Activated T-cell treated with anti-CD3 and anti-CD28 coated beads, Interleukin-2, amount 50 U/mL, for 24 hours (primary cell): ENCODE results near the gene NPW.

Source experiments
- DNase-seq: peaks from one replicate; pipeline ENCODE4 v3.0.0-alpha.2; 2020
- H3K27ac Mint-ChIP-seq: 2 replicates; pipeline ENCODE4 v1.8.0; 2020; ENCODE audit warnings: mild to moderate bottlenecking, mixed read lengths
- H3K27me3 Mint-ChIP-seq: 2 replicates; pipeline ENCODE4 v1.8.0; 2020; ENCODE audit warnings: mixed read lengths
- H3K36me3 Mint-ChIP-seq: 2 replicates; pipeline ENCODE4 v1.8.0; 2020; ENCODE audit warnings: low read depth, mixed read lengths
- H3K4me1 Mint-ChIP-seq: 2 replicates; pipeline ENCODE4 v1.8.0; 2020; ENCODE audit warnings: low read depth, mixed read lengths
- H3K4me3 Mint-ChIP-seq: 2 replicates; pipeline ENCODE4 v1.8.0; 2020; ENCODE audit warnings: mild to moderate bottlenecking, moderate library complexity, mixed read lengths
- H3K9me3 Mint-ChIP-seq: 2 replicates; pipeline ENCODE4 v1.8.0; 2020; ENCODE audit warnings: mixed read lengths

The NPW gene

DNA sequence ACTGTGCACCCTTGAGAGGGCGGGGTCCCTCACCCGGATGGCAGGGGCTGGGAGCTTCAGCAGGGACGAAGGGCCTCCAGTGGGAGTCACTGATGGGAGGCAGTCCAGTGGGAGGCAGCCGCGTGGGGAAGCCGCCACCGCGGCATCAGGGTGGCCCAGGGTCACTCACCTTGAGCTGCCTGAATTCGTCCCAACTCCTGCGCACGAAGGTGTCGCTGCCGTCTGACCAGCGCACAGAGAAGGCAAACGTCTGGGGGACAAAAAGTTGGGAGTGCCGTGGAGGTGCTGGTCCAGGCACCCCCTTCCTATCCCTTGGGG, 38.9 kb upstream of the NPW start:
- Mint-ChIP-seq H3K4me1 (peaks cover 20% of the 10 kb centered on the region), H3K4me3 (no peak overlapping the region), H3K27me3 (peaks cover 39% of the 10 kb centered on the region), H3K36me3 (peaks cover 43% of the 10 kb centered on the region), H3K9me3 (no peaks in the 10 kb centered on the region), H3K27ac (no peak overlapping the region)
- DNase-seq = no peak

DNA sequence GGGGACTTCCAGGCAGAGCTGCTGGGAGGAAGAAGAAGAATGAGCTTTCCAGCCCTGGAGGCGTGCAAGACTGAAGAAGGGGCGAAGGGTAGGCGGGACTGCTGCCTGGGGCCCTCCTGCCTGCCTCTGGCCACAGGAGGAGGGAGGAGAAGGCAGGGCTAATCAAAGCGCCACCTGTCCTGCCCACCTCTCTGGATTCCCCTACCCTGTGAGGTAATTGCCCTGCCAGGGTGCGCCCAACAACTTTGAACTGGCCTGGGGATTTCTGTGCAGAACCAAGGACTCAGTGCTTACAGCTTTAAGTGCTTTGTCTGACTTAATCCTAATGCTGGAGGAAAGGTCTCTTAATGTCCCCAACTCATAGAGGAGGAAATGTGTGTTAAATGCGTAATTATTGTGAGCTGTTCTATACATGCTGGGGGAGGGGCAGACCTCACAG, 38.2 kb upstream of the NPW start, which contains the start of gene NOXO1:
NOXO1 (minus strand) TSS at position 72 of the 439 bp plus-strand sequence. CDS start 290 bp downstream, outside the sequence.
- Mint-ChIP-seq H3K27me3 (peaks cover 39% of the 10 kb centered on the region), H3K27ac (peak within 1 kb of the TSS; percentile 66), H3K9me3 (no peaks in the 10 kb centered on the region), H3K4me1 (peaks cover 20% of the 10 kb centered on the region), H3K36me3 (peaks cover 43% of the 10 kb centered on the region), H3K4me3 (no peak within 1 kb of the TSS)
- no peak for DNase-seq

DNA sequence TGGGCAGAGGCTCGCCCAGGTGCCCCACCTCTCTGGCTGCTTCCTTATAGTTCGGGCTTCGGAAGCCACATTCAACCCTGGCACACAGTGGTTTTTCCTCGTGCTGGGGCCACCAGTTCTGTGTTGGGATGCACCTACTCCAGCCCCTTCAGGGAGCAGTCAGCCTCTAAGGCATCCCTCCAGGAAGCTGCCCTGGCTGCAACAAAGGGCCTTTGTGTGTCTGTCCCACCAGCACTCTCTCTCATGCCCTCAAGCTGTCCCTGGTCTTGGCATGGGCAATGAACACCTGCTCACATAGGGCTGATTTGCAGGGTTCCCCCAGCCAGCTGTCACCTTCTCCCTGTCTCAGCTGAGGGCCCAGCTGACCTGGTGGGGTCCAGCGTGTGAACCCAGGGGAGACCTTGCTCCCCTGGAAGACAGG, 37.6 kb upstream of the NPW start:
- no peak overlapping the region for H3K4me3 Mint-ChIP-seq
- no peaks in the 10 kb centered on the region for H3K9me3 Mint-ChIP-seq
- peaks cover 39% of the 10 kb centered on the region for H3K27me3 Mint-ChIP-seq
- peaks cover 20% of the 10 kb centered on the region for H3K4me1 Mint-ChIP-seq
- H3K36me3 Mint-ChIP-seq = peaks cover 43% of the 10 kb centered on the region
- no peak for DNase-seq
- H3K27ac Mint-ChIP-seq = no peak overlapping the region

DNA sequence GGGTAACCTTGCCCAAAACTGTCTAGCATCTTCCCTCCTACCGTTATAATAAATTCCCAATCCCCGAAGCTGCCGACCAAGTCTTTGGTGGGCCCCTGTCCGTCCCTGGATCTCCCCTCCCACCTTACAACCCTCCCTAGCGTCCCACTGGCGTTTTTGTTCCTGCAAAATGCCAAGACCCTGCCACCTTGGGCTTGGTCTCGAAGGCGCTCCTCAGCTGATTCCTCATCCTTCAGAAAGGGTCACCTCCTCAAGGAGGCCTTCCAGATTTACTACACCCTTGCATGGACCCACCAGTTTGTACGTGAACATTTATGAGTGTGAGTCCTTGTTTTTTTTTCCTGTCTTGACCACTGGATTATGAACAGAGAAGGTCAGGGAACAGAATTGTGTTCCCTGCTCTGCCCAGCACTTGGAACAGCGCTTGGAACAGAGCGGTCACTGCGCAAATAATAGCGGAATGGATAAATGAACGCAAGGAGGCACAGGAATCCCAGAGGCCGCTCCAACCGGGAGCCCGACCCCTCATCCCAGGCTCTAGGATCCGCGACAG, 36.5 kb upstream of the NPW start:
- DNase-seq = no peak
- peaks cover 43% of the 10 kb centered on the region for H3K27me3 Mint-ChIP-seq
- no peak overlapping the region for H3K27ac Mint-ChIP-seq
- H3K36me3 Mint-ChIP-seq = peaks cover 33% of the 10 kb centered on the region
- peaks cover 20% of the 10 kb centered on the region for H3K4me1 Mint-ChIP-seq
- no peaks in the 10 kb centered on the region for H3K9me3 Mint-ChIP-seq
- peak overlapping the region; percentile 70 for H3K4me3 Mint-ChIP-seq

DNA sequence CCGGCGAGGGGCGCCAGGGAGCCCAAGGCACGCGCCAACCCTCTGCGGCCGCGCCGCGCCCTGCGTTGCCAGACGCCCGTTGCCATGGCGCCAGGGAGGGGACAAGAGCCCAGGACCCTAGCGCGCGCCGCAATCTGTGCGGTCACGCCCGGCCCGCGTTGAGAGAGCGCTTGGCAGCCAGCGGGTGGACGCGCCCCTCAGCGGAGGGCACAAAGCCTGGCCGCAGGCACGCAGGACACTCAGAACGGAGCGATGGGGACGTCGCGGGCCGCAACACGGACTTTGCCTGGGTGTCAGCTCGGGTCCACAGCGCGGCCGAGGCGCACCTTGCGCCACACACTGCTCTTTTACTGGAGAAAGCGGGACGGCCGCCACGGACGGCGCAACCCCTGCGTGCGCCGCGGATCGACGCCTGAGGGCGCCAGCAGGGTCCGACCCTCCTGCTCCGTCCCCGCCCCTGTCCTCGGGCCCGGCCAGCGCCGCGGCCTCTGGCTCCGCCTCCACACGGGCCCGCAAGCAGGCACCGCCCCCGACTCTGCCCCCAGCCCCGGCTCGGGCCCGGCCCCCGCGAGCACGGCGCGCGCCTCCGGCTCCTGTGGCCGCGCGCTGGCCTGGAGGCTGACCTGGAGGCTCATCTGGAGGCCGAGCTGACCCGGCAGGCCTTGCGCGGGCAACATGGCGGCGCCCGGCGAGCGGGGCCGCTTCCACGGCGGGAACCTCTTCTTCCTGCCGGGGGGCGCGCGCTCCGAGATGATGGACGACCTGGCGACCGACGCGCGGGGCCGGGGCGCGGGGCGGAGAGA, 35.8 kb upstream of the NPW start, which contains the start of gene GFER:
GFER (plus strand) TSS at position 650 of the 803 bp plus-strand sequence; CDS start at position 676, 26 bp downstream.
- H3K4me3 Mint-ChIP-seq = peak within 1 kb of the TSS; percentile 88
- peaks cover 20% of the 10 kb centered on the region for H3K4me1 Mint-ChIP-seq
- peak within 1 kb of the TSS; percentile 68 for H3K27ac Mint-ChIP-seq
- H3K36me3 Mint-ChIP-seq = peaks cover 28% of the 10 kb centered on the region
- peaks cover 47% of the 10 kb centered on the region for H3K27me3 Mint-ChIP-seq
- no peaks in the 10 kb centered on the region for H3K9me3 Mint-ChIP-seq
- peak; percentile 85 for DNase-seq

GRCh38 chr16:1984347-1985225, 35.0 kb upstream of the NPW start:
- Mint-ChIP-seq H3K27me3 (peaks cover 52% of the 10 kb centered on the region), H3K4me3 (peak overlapping the region; percentile 88), H3K27ac (peak overlapping the region; percentile 68), H3K4me1 (peaks cover 20% of the 10 kb centered on the region), H3K36me3 (peaks cover 26% of the 10 kb centered on the region), H3K9me3 (no peaks in the 10 kb centered on the region)
- DNase-seq = no peak

- Mint-ChIP-seq H3K36me3 (peaks cover 26% of the 10 kb centered on the region), H3K27ac (peak overlapping the region; percentile 68), H3K9me3 (no peaks in the 10 kb centered on the region), H3K4me1 (peaks cover 23% of the 10 kb centered on the region), H3K27me3 (peaks cover 47% of the 10 kb centered on the region), H3K4me3 (peak overlapping the region; percentile 88)
- DNase-seq = no peak
These were observed 34.0 kb upstream of the NPW start for GRCh38 chr16:1985466-1986150.

- peaks cover 40% of the 10 kb centered on the region for H3K27me3 Mint-ChIP-seq
- no peak overlapping the region for H3K27ac Mint-ChIP-seq
- no peaks in the 10 kb centered on the region for H3K9me3 Mint-ChIP-seq
- H3K4me3 Mint-ChIP-seq = no peak overlapping the region
- peaks cover 26% of the 10 kb centered on the region for H3K36me3 Mint-ChIP-seq
- DNase-seq = no peak
- H3K4me1 Mint-ChIP-seq = peaks cover 32% of the 10 kb centered on the region
These were observed 32.4 kb upstream of the NPW start for GRCh38 chr16:1987198-1987597.

- peak within 1 kb of the TSS; percentile 63 for H3K4me3 Mint-ChIP-seq
- peaks cover 29% of the 10 kb centered on the region for H3K27me3 Mint-ChIP-seq
- DNase-seq = no peak
- peaks cover 2% of the 10 kb centered on the region for H3K9me3 Mint-ChIP-seq
- H3K4me1 Mint-ChIP-seq = peaks cover 38% of the 10 kb centered on the region
- H3K27ac Mint-ChIP-seq = peak within 1 kb of the TSS; percentile 53
- H3K36me3 Mint-ChIP-seq = peaks cover 25% of the 10 kb centered on the region
These were observed 30.1 kb upstream of the NPW start, which contains the start of gene SYNGR3 for GRCh38 chr16:1989209-1990100. TSS of gene SYNGR3 (plus strand) at chr16:1989970. CDS start at chr16:1990103, 133 bp downstream.

- Mint-ChIP-seq H3K4me1 (peaks cover 33% of the 10 kb centered on the region), H3K27ac (no peak overlapping the region), H3K36me3 (peaks cover 21% of the 10 kb centered on the region), H3K9me3 (peaks cover 2% of the 10 kb centered on the region), H3K27me3 (peaks cover 29% of the 10 kb centered on the region), H3K4me3 (no peak overlapping the region)
- no peak for DNase-seq
These were observed 29.6 kb upstream of the NPW start for GRCh38 chr16:1990101-1990350.

DNA sequence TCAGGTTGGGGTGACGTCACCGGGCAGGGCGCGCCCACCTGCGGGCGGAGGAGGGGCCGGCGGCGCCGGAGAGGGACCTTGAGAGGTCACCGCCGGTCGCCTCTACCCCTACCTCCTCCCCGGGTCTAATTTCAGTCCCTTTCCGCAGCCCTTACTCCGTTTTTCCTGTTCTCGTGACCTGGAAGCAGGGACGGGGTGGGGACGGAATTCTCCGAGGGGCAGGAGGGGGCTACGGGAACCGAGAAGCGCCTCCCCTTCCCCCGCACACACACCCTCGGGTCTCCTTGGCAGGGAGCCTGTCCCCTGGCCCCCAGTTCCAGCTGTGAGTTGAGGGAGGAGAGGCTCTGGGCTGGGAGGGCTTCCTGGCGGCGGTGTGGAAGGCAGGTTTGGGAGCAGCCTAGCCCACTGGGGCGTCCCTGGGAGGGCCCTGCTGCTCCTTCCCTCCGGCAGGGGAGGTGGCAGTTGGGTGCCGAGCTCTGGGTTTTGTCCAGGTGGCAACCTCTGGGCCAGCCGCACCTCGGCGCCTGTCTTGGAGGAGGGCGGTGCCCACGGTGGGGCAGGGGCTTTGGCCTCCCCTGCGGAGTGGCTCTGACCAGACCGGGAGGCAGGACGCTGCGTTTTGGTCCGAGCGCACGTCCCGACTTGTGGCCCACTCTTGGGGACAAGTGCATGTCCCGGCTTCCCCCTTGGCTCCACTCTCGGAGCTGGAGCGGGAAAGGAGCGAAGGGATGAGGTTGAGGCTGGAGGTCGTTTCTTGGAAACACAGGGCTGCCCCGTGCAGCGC, 29.0 kb upstream of the NPW start:
- peaks cover 29% of the 10 kb centered on the region for H3K27me3 Mint-ChIP-seq
- H3K4me3 Mint-ChIP-seq = peak overlapping the region; percentile 63
- peaks cover 27% of the 10 kb centered on the region for H3K4me1 Mint-ChIP-seq
- peak; percentile 57 for DNase-seq
- peak overlapping the region; percentile 76 for H3K27ac Mint-ChIP-seq
- peaks cover 21% of the 10 kb centered on the region for H3K36me3 Mint-ChIP-seq
- H3K9me3 Mint-ChIP-seq = peaks cover 2% of the 10 kb centered on the region

GRCh38 chr16:1991135-1991551, 28.4 kb upstream of the NPW start:
- Mint-ChIP-seq H3K27me3 (peaks cover 29% of the 10 kb centered on the region), H3K4me3 (peak overlapping the region; percentile 63), H3K36me3 (peaks cover 18% of the 10 kb centered on the region), H3K9me3 (peaks cover 2% of the 10 kb centered on the region), H3K27ac (peak overlapping the region; percentile 76), H3K4me1 (peaks cover 27% of the 10 kb centered on the region)
- peak; percentile 65 for DNase-seq

DNA sequence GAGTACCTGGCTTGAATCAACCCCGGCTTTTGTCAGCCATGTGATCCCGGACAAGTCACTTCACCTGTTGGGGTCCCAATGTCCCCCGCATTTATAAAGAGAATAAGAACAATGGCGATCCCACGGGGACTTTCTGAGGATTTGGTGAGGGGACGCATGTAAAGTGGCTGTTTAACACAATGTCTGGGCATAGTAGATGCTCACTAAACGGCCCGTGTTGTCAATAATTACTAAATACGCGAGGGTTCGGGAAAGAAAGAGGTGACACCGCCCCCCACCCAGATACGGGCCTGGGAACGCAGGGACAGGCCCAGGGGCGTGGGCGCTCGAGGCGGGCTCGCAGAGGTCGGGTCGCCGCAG, 28.0 kb upstream of the NPW start:
- Mint-ChIP-seq H3K4me3 (peak overlapping the region; percentile 63), H3K27ac (peak overlapping the region; percentile 76), H3K9me3 (peaks cover 2% of the 10 kb centered on the region), H3K4me1 (peaks cover 30% of the 10 kb centered on the region), H3K36me3 (peaks cover 18% of the 10 kb centered on the region), H3K27me3 (peaks cover 29% of the 10 kb centered on the region)
- DNase-seq = no peak
